GM20000 (cell line): ENCODE results near the gene CSRP2.

ENCODE experiments used
- DNase-seq: peaks from one replicate; pipeline ENCODE4 v3.0.0; 2012; ENCODE audit warnings: low spot score
- CTCF ChIP-seq: IDR thresholded peaks from 2 replicates; pipeline ENCODE4 v1.5.1; 2012; ENCODE audit warnings: mild to moderate bottlenecking, control low read depth; ENCODE audit errors: extremely low read depth, missing control alignments

CSRP2 gene

GRCh38 chr12:76879710-76880518 lies 1.1 kb upstream of the CSRP2 start:
- TF ChIP-seq CTCF = no peak
- no peak for DNase-seq

GRCh38 chr12:76878099-76878898 lies 520 bp downstream of the CSRP2 start:
- TF ChIP-seq CTCF = no peak
- peak; percentile 51 for DNase-seq

DNA sequence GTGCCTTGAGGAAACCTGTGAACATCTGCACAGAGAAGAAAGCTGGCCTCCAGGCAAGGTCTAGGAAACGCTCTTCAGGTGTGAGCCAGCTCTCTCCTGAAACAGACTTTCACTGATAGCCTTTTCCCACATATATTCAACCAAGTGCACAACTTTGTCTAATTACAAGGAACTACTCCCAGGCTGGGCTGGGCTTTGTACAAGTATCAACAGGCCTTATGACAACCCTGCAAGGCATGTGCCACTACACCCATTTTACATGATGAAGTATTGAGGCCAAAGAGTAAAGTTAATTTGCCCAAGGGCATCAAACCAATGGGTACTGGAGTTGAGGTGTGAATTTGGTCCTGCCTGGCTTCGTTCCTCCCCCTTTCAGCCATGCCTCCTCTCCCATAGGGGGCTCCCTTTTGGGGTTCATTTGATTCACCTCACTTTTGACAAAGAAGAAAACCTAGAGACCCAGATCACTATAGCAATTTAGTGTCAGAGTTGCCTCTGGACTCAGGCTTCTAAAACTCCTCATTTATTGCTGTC lies 2.1 kb downstream of the CSRP2 start:
- TF ChIP-seq CTCF = no peak
- DNase-seq = no peak

DNA sequence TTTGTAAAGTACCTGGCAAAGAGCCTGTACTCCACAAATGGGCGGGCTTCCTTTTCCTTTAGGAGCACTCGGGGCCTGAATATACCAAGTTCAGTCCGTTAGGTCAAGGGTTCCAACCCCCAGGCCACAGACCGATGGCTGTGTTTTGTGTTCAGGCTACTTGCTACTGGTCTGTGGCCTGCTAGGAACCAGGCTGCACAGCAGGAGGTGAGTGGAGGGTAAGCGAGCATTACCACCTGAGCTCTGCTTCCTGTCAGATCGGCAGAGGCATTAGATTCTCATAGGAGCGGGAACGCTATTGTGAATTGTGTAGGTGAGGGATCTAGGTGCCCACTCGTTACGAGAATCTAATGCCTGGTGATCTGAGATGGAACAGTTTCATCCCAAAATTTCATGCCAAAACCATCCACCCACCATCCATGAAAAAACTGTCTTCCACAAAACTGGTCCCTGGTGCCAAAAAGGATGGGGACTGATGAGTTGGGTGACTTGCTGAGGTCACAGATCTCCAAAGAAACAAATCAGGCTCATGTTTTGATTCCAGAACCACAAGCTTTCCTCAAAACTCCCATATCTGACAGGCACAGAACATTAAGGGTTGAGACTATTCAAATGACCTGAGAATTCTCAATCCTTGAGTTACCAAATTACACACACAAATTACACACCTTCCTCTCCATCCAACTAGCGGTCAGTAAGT lies 4.2 kb downstream of the CSRP2 start:
- no peak for TF ChIP-seq CTCF
- no peak for DNase-seq

DNA sequence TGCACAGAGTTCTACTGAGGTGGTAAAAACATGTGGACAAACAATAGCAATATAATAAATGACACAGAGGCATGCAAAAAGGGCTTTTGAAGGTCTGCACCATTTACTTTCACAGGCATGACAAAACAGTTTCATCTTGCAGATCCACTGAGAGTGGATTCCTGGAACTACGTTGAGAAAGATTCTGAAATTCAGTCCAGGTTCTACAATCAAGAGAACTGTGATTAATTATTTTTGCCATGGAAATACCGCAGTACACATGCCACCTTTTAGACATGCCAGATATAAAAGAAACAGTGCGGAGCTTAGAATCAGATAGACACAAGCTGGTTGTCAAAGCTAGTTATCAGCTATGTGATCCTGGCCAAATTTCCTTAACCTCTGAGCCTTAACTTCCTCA lies 4.8 kb downstream of the CSRP2 start:
- TF ChIP-seq CTCF = no peak

GRCh38 chr12:76872415-76872814 lies 6.4 kb downstream of the CSRP2 start:
- no peak for DNase-seq

More for the DNA sequence above, 4.8 kb downstream of the CSRP2 start:
- DNase-seq = no peak

More at GRCh38 chr12:76872415-76872814, 6.4 kb downstream of the CSRP2 start:
- TF ChIP-seq CTCF = no peak
